ENCODE data around the gene RNF146.

DNA sequence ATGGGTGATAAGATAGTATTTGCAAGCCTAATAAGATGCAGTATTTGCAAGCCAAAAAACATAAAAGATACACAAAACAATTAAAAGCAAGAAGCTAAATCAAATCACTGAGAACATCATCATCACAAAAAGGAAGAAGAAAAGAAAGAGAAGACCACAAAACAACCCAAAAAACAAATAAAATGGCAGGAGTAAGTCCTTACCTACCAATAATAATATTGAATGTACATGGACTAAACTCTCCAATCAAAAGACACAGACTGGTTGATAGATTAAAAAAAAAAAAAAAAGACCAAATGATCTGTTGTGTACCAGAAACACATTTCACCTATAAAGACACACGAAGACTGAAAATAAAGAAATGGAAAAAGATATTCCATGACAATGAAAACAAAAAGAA, 39.1 kb downstream of the RNF146 start:
- TF ChIP-seq, protein P1, sequence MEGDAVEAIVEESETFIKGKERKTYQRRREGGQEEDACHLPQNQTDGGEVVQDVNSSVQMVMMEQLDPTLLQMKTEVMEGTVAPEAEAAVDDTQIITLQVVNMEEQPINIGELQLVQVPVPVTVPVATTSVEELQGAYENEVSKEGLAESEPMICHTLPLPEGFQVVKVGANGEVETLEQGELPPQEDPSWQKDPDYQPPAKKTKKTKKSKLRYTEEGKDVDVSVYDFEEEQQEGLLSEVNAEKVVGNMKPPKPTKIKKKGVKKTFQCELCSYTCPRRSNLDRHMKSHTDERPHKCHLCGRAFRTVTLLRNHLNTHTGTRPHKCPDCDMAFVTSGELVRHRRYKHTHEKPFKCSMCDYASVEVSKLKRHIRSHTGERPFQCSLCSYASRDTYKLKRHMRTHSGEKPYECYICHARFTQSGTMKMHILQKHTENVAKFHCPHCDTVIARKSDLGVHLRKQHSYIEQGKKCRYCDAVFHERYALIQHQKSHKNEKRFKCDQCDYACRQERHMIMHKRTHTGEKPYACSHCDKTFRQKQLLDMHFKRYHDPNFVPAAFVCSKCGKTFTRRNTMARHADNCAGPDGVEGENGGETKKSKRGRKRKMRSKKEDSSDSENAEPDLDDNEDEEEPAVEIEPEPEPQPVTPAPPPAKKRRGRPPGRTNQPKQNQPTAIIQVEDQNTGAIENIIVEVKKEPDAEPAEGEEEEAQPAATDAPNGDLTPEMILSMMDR (IDR thresholded peaks at IDR 0.05) = no peak
- TF ChIP-seq POLR2A (IDR thresholded peaks at IDR 0.05) = no peak
